GM19328 (cell line): ENCODE results near the gene BDNF.
"Not testable (repeated sequence)": the region's sequence is repeated elsewhere in the genome, so short reads cannot be mapped to it uniquely, and the experiment has no call there.

ENCODE experiments used
- ATAC-seq: cut with Tn5 transposase; IDR thresholded peaks from one replicate; pipeline ENCODE4 v1.9.1; 2021; ENCODE audit warnings: mild to moderate bottlenecking, moderate library complexity; ENCODE audit not compliant: unreplicated experiment

BDNF gene

DNA sequence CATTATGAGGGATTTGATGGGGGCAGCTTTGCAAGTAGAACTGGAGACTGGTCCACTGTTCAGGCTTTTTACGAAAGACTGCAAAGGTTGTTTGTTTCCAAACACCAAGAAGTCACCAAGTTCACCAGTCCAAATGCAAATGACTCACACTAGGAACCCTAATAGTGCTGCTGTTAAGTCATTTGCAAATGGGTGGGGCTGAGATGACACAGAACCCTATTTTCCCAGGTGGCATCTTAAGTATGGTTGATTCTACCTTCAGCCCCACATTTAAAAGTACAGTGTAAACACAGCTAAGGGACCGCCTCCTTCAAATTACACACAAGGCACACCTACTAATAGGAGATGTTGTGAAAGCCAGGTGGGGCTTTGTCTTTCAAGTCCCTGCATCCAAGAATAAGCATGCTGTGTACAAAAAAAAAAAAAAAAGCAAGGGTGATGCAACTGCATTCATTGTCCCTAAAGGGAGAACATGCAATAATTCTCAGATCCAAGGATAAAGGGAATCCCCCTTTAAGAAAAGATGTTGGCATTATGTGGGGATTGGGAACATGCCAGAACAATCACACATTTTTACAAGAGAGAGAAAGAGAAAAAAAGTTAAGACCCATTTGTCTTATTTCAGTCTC is 27.3 kb downstream of the BDNF start:
- ATAC-seq: no peak

DNA sequence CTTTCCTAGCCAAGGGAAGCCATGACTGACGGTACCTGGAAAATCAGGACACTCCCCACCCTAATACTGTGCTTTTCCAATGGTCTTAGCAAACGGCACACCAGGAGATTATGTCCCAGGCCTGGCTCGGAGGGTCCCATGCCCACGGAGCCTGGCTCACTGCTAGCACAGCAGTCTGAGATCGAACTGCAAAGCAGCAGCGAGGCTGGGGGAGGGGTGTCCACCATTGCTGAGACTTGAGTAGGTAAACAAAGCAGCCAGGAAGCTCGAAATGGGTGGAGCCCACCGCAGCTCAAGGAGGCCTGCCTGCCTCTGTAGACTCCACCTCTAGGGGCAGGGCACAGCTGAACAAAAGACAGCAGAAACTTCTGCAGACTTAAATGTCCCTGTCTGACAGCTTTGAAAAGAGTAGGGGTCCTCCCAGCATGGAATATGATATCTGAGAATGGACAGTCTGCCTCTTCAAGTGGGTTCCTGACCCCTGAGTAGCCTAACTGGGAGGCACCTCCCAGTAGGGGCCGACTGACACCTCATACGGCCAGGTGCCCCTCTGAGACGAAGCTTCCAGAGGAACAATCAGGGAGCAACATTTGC is 34.6 kb downstream of the BDNF start:
- not testable (repeated sequence) for ATAC-seq

- ATAC-seq: no peak
Measured at GRCh38 chr11:27663326-27663725, 36.9 kb downstream of the BDNF start.

GRCh38 chr11:27660171-27660570 is 40.1 kb downstream of the BDNF start:
- ATAC-seq: no peak

DNA sequence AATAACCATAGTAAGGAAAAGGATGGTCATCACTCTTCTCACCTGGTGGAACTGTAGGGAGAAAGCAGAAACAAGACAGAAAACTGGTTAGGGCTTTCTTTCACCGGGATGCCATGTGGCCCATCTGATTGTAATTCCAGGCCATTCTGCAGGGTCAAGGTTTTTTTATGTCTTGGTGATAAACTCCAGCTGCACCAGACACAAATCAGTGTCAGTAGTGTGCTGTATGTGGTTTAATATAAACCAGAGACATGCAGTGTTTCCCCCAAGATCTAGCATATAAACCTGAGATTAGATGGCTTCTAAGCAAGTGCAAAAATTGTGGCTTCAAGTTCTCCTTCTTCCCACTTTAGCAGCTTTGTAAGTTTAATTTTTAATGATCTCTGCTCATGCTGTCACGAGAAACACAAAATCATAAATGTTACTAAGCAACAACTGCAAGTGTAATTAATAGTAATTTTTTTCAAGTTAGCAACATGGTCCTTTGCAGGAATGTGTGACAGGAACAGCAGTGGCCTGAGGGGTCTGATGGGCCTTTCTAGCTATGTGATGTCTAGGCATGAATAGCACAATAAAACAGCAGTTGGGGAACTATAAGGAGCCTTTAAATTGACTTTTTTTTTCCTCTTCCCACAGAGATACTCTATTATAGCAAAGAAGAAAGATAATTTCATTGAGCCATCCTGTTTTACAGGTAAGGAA is 41.6 kb downstream of the BDNF start:
- ATAC-seq: no peak

- ATAC-seq: no peak
Measured at GRCh38 chr11:27656806-27657483, 43.3 kb downstream of the BDNF start.

GRCh38 chr11:27656320-27656719 is 43.9 kb downstream of the BDNF start:
- ATAC-seq: no peak

GRCh38 chr11:27653990-27654758 is 46.1 kb downstream of the BDNF start:
- ATAC-seq: no peak

- no peak for ATAC-seq
Measured at GRCh38 chr11:27651711-27652110, 48.5 kb downstream of the BDNF start.

- ATAC-seq: no peak
Measured at GRCh38 chr11:27650988-27651387, 49.3 kb downstream of the BDNF start.

GRCh38 chr11:27649800-27650199 is 50.5 kb downstream of the BDNF start:
- no peak for ATAC-seq

DNA sequence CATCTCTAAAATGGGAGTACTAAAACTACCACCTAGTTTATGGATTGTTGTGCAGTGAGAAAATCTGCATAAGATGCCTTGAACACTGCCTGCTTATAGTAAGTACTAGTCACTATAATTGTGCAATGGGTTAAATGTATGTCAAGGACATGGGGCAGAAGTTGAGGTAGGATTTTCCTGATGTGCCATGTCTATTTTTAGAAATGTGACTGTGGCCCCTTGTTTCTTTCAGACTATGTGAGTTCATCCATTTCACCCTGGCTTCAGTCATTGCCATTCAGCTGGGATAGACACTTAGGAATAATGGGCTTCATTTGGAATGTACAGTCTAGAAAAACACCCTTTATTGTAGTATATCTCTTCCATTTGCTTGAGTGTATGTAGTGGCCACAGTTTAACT is 51.4 kb downstream of the BDNF start:
- ATAC-seq: no peak

GRCh38 chr11:27646051-27646818 is 54.0 kb downstream of the BDNF start:
- no peak for ATAC-seq

DNA sequence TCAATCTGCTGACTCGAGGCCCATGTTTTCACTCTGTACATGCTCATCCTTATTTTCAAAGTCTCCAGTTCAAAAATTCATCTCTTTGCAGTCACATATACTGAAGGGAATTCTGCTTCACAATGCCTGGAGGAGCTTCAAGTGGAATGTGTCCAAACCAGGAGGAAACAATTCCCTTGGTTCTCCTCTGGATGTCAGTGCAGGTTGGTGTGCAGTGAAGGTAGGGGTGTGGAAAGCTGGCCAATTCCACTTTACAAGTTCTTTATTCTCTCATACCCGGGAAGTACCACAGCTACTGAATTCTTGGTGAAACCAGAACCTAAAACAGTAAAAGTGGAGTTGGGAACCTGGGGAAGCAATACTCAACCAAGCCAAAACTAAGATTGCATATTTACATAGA is 57.3 kb downstream of the BDNF start:
- ATAC-seq: no peak

GRCh38 chr11:27640954-27641353 is 59.3 kb downstream of the BDNF start:
- ATAC-seq: no peak

DNA sequence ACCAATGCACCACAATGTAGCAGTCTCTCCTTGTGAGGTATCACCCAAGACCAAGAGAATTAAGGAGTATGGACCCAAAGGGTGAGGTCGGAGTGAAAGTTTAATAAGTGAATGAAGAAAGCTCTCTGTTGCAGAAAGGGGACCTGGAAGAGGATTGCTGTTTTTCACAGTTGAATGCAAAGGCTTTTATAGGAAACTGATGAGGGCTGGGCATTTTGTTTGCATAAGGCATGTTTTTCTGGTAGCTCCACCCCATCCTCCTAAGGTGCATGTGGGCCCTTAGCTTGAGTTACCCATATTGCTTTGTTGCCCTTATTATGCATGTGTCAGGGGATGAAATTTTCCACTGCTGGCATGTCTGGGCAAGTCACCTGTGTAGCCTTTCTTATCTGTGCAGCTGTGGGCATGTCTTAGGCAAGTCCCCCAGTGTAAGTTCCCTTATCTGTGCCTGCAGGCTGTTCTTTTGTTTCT is 64.7 kb downstream of the BDNF start:
- ATAC-seq: no peak

DNA sequence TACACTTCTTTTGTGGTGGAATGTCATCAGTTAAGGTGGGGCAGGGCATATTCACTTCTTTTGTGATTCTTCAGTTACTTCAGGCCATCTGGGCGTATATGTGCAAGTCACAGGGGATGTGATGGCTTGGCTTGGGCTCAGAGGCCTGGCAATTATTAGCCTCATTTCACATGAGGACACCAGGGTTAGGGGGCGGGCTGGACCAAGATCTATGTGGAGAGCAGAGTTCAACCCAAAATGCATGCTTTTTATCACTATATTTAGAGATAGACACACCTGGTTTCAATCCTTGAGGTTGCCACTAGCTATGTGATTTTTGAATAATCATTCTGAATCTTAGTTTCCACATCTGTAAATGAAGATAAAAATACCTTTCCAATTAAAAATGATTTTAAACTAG is 65.5 kb downstream of the BDNF start:
- ATAC-seq: not testable (repeated sequence)

DNA sequence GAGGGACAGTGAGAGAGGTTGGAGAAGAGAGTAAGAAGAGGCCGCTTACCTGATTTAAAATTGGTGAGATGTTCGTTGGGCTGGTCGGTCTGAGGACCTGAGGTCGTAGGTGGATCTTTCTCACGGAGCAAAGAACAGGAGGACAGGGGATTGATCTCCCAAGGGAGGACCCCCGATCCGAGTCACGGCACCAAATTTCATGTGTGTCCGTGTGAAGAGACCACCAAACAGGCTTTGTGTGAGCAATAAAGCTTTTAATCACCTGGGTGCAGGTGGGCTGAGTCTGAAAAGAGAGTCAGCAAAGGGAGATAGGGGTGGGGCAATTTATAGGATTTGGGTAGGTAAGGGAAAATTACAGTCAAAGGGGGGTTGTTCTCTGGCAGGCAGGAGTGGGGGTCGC is 66.0 kb downstream of the BDNF start:
- ATAC-seq: not testable (repeated sequence)

- not testable (repeated sequence) for ATAC-seq
Measured at GRCh38 chr11:27629023-27629422, 71.2 kb downstream of the BDNF start.

- ATAC-seq: no peak
Measured at GRCh38 chr11:27627979-27628378, 72.3 kb downstream of the BDNF start.
